Prostate gland (tissue), 2 donors: ENCODE measurements around the gene ANKIB1.

Experiments used
- POLR2A ChIP-seq: fragments of 450-650 bp; IDR thresholded peaks from one replicate; pipeline ENCODE4 v1.6.1; 2016; ENCODE audit warnings: antibody characterized with exemption, mild to moderate bottlenecking
- POLR2AphosphoS5 ChIP-seq: sonication (generic); formaldehyde crosslinking; IDR thresholded peaks from one replicate; pipeline ENCODE4 v1.6.1; 2017; ENCODE audit warnings: antibody characterized with exemption
- TF ChIP-seq, protein P1 (sequence below), 4 experiments: fragments of 200-600 bp in 2 of 4; fragments of 450-650 bp in 2 of 4; sonication (generic) in 2 of 4; IDR thresholded peaks; 1 replicate in 3 of 4; 2 replicates in 1 of 4; pipeline ENCODE4 v1.5.1; 2016 to 2019; ENCODE audit warnings: antibody characterized with exemption in 4 of 4, mild to moderate bottlenecking in 2 of 4, moderate library complexity in 2 of 4

DNA sequence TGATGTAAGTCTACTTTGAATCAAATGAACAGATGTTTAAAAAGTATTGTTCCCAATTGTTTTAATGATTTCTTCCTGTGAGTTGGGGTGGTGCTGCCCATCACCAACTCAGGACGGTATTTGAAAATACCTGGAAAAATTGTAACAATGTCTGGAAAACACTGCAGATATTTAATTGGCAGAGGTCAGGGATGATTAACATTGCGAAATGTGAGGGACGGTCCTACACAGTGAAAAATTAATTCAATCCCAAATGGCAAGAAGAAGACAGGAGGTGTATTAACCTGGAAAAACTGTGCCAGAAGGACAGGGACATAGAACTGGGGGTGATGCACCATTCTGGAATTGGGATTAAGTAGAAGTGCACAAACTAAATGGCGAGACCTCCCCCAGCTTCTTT is 29.6 kb downstream of the ANKIB1 start:
- TF ChIP-seq, protein P1, sequence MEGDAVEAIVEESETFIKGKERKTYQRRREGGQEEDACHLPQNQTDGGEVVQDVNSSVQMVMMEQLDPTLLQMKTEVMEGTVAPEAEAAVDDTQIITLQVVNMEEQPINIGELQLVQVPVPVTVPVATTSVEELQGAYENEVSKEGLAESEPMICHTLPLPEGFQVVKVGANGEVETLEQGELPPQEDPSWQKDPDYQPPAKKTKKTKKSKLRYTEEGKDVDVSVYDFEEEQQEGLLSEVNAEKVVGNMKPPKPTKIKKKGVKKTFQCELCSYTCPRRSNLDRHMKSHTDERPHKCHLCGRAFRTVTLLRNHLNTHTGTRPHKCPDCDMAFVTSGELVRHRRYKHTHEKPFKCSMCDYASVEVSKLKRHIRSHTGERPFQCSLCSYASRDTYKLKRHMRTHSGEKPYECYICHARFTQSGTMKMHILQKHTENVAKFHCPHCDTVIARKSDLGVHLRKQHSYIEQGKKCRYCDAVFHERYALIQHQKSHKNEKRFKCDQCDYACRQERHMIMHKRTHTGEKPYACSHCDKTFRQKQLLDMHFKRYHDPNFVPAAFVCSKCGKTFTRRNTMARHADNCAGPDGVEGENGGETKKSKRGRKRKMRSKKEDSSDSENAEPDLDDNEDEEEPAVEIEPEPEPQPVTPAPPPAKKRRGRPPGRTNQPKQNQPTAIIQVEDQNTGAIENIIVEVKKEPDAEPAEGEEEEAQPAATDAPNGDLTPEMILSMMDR (IDR thresholded peaks at IDR 0.05): no peak
- no peak for TF ChIP-seq POLR2A
- no peak for TF ChIP-seq POLR2AphosphoS5
